SU-DHL-6 (cell line): Measurements from ENCODE around the gene MMAB.

Experiments
- H2AFZ ChIP-seq: fragments of 200-600 bp; sonication (generic); 2 replicates; pipeline ENCODE4 v1.6.1; 2014; ENCODE audit warnings: low read depth, mild to moderate bottlenecking, moderate library complexity, mixed read lengths, antibody characterized with exemption, low read length; ENCODE audit not compliant: severe bottlenecking
- H3F3A ChIP-seq: fragments of 200-600 bp; shearing (Covaris generic); 2 replicates; pipeline ENCODE4 v1.6.0; 2016; ENCODE audit warnings: antibody characterized with exemption, mild to moderate bottlenecking; ENCODE audit not compliant: insufficient read depth
- H3K27ac ChIP-seq: fragments of 200-600 bp; sonication (generic); 2 replicates; pipeline ENCODE4 v1.5.1; 2016; ENCODE audit warnings: low read depth, mild to moderate bottlenecking, low read length, moderate library complexity, mixed read lengths
- H3K27me3 ChIP-seq: fragments of 200-600 bp; sonication (generic), shearing (Covaris generic); 2 replicates; pipeline ENCODE4 v1.6.0; 2014; ENCODE audit warnings: mild to moderate bottlenecking, low read length
- H3K36me3 ChIP-seq: fragments of 200-600 bp; sonication (generic); 2 replicates; pipeline ENCODE4 v1.6.1; 2014; ENCODE audit warnings: mild to moderate bottlenecking, low read length, mixed read lengths
- H3K4me2 ChIP-seq: fragments of 300-600, 200-600 bp; shearing (Covaris generic), sonication (generic); 2 replicates; pipeline ENCODE4 v1.6.0; 2014; ENCODE audit warnings: low read length, low read depth, mild to moderate bottlenecking; ENCODE audit not compliant: poor library complexity, severe bottlenecking
- H3K4me3 ChIP-seq: fragments of 200-600 bp; sonication (generic); 2 replicates; pipeline ENCODE4 v1.5.1; 2014; ENCODE audit warnings: antibody characterized with exemption, low read length, mild to moderate bottlenecking, mixed read lengths; ENCODE audit not compliant: insufficient read depth, poor library complexity, severe bottlenecking
- H3K79me2 ChIP-seq: fragments of 200-600 bp; sonication (generic); 2 replicates; pipeline ENCODE4 v1.6.1; 2014; ENCODE audit warnings: mild to moderate bottlenecking, low read length, moderate library complexity; ENCODE audit not compliant: insufficient read depth
- H3K9ac ChIP-seq: fragments of 200-600 bp; sonication (generic); 2 replicates; pipeline ENCODE4 v1.7.0; 2014; ENCODE audit warnings: mild to moderate bottlenecking, low read length
- H3K9me2 ChIP-seq: fragments of 200-600 bp; sonication (generic); replicated peaks from 2 replicates; pipeline ENCODE4 v1.6.1; 2014; ENCODE audit warnings: low read length; ENCODE audit not compliant: insufficient read depth
- H3K9me3 ChIP-seq: fragments of 200-600 bp; sonication (generic); 2 replicates; pipeline ENCODE4 v1.6.1; 2014; ENCODE audit warnings: low read length, mixed read lengths; ENCODE audit not compliant: insufficient read depth
- H4K20me1 ChIP-seq: fragments of 200-600 bp; sonication (generic); 2 replicates; pipeline ENCODE4 v1.6.1; 2014; ENCODE audit warnings: low read depth, mild to moderate bottlenecking, antibody characterized with exemption, low read length, moderate library complexity, mixed read lengths
- EZH2phosphoT487 ChIP-seq: fragments of 200-600 bp; sonication (generic), shearing (Covaris generic); conservative IDR thresholded peaks from 2 replicates; pipeline ENCODE4 v1.6.1; 2018; ENCODE audit warnings: mild to moderate bottlenecking, antibody characterized with exemption, low read length, moderate library complexity, mixed read lengths
- TF ChIP-seq, protein P1 (sequence below): fragments of 200-600 bp; sonication (generic); IDR thresholded peaks from one replicate; pipeline ENCODE4 v1.5.1; 2017; ENCODE audit warnings: antibody characterized with exemption, mild to moderate bottlenecking, low read length, moderate library complexity; ENCODE audit not compliant: insufficient read depth, poor library complexity, severe bottlenecking

Gene MMAB

DNA sequence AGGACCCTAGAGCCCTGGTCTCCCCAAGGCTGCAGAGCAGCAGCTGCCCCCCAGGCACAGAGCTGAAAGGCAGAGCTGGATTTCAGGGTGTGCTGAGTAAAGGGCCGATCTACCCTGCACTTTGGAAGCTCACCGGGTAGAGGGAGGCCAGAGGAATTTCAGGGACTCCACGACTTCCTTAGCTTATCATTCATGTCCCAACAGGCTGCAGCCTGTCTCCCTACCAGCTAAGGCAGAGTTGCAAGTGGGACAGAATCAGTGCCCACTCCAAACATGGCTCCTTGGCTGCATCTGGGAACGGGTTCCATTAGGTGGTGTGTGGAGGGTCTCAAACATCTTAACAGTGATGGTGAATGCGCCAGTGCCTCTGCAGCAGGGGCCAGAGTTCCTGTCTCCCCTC, 27.5 kb downstream of the MMAB start:
- H3K79me2 ChIP-seq: no peaks in the 10 kb centered on the region
- no peak overlapping the region for H3K27ac ChIP-seq
- H3K4me2 ChIP-seq: no peak overlapping the region
- H4K20me1 ChIP-seq: no peaks in the 10 kb centered on the region
- H3K27me3 ChIP-seq: no peaks in the 10 kb centered on the region
- H3K36me3 ChIP-seq: no peaks in the 10 kb centered on the region
- no peaks in the 10 kb centered on the region for H3K9me3 ChIP-seq
- H3K4me3 ChIP-seq: no peak overlapping the region
- no peaks in the 10 kb centered on the region for H3K9me2 ChIP-seq
- TF ChIP-seq, protein P1, sequence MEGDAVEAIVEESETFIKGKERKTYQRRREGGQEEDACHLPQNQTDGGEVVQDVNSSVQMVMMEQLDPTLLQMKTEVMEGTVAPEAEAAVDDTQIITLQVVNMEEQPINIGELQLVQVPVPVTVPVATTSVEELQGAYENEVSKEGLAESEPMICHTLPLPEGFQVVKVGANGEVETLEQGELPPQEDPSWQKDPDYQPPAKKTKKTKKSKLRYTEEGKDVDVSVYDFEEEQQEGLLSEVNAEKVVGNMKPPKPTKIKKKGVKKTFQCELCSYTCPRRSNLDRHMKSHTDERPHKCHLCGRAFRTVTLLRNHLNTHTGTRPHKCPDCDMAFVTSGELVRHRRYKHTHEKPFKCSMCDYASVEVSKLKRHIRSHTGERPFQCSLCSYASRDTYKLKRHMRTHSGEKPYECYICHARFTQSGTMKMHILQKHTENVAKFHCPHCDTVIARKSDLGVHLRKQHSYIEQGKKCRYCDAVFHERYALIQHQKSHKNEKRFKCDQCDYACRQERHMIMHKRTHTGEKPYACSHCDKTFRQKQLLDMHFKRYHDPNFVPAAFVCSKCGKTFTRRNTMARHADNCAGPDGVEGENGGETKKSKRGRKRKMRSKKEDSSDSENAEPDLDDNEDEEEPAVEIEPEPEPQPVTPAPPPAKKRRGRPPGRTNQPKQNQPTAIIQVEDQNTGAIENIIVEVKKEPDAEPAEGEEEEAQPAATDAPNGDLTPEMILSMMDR: no peak
- no peak for TF ChIP-seq EZH2phosphoT487
- no peak overlapping the region for H2AFZ ChIP-seq
- no peaks in the 10 kb centered on the region for H3F3A ChIP-seq
- H3K9ac ChIP-seq: no peak overlapping the region

DNA sequence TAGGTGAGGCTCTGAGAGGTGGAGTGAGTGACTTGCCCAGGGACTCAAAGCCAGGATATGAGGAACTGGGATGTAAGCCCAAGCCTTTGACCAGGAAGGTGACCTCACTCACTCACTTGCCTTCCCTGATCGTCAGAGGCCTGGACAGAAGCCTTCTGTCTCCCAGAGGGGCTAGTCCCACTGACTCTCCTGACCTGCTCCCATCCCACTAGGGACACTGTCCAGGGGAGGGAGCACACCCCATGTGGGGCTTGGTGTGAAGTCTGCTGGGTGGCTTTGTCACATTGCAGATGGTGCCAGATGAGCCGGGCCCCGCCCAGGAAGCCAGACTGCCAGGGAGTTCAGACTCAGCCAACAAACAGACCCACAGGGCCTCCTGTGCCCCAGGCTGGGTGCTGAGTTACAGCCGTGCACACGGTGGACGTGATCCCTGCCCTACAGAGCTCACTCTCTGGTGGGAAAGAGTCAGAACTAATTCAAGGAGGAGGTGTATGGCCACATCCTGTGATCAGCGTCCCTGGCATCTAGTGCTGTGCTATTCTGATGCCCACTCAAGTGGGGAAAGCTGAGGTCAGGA, 28.3 kb downstream of the MMAB start:
- TF ChIP-seq, protein P1: no peak
- TF ChIP-seq EZH2phosphoT487: no peak
- Histone ChIP-seq H3K27ac (no peak overlapping the region), H3K9me2 (no peaks in the 10 kb centered on the region), H3F3A (no peaks in the 10 kb centered on the region), H4K20me1 (no peaks in the 10 kb centered on the region), H3K4me2 (no peak overlapping the region), H2AFZ (no peak overlapping the region), H3K9ac (no peak overlapping the region), H3K9me3 (no peaks in the 10 kb centered on the region), H3K4me3 (no peak overlapping the region), H3K27me3 (no peaks in the 10 kb centered on the region), H3K79me2 (no peaks in the 10 kb centered on the region), H3K36me3 (no peaks in the 10 kb centered on the region)

DNA sequence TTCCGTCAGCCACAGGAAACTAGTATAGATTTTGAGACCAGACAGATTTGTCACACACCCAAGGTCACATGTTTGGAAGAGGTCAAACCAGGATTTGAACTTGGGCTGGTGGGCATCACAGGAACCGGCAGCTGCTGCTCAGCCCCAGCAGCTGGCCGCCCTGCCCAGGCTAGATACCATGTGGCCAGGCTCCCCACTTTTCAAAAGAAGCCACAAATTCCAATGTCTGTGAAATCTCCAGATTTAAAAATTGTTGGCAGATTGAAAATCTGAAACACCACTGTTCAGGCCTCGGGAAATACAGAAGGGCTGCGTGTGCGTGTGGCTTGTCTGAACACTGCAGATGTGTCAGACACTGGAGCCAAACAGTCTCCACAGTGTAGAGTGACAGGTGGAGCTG, 30.4 kb downstream of the MMAB start:
- Histone ChIP-seq H3K4me3 (no peak overlapping the region), H3F3A (no peaks in the 10 kb centered on the region), H3K27ac (no peak overlapping the region), H3K9me3 (no peaks in the 10 kb centered on the region), H3K36me3 (no peaks in the 10 kb centered on the region), H3K9ac (no peak overlapping the region), H4K20me1 (no peaks in the 10 kb centered on the region), H3K27me3 (no peaks in the 10 kb centered on the region), H2AFZ (no peak overlapping the region), H3K4me2 (no peak overlapping the region), H3K79me2 (no peaks in the 10 kb centered on the region), H3K9me2 (no peaks in the 10 kb centered on the region)
- TF ChIP-seq EZH2phosphoT487: no peak
- TF ChIP-seq, protein P1: no peak
